Measurements from ENCODE around the gene TMUB2.

DNA sequence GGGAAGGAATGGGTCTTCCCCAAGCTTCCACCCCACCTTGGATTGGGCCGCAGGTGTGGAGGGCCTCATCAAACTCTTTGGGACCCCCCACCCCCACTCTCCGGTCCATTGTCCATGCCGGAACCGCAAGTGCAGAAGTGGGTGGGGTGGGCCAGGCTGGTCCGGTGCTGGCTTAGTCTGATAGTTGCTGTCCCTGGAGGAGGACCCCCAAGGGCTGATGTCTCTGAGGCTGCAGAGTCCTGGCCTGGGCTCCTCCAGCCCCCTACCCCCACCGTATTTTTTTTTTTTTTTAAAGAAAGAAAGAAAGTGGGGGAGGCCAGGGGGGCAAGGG, 20.0 kb downstream of the TMUB2 start:
- TF ChIP-seq, protein P1, sequence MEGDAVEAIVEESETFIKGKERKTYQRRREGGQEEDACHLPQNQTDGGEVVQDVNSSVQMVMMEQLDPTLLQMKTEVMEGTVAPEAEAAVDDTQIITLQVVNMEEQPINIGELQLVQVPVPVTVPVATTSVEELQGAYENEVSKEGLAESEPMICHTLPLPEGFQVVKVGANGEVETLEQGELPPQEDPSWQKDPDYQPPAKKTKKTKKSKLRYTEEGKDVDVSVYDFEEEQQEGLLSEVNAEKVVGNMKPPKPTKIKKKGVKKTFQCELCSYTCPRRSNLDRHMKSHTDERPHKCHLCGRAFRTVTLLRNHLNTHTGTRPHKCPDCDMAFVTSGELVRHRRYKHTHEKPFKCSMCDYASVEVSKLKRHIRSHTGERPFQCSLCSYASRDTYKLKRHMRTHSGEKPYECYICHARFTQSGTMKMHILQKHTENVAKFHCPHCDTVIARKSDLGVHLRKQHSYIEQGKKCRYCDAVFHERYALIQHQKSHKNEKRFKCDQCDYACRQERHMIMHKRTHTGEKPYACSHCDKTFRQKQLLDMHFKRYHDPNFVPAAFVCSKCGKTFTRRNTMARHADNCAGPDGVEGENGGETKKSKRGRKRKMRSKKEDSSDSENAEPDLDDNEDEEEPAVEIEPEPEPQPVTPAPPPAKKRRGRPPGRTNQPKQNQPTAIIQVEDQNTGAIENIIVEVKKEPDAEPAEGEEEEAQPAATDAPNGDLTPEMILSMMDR (IDR thresholded peaks at IDR 0.05 in 2 of 3, conservative IDR thresholded peaks at IDR 0.05 in 1 of 3; ENCODE audit: borderline replicate concordance in 1 of 3, insufficient read depth in 1 of 3, low read depth in 2 of 3, low read length in 2 of 3), result no peak
- TF ChIP-seq ZNF274 (IDR thresholded peaks at IDR 0.05; ENCODE audit: low read depth, low read length) (no peak), POLR2A (IDR thresholded peaks at IDR 0.05; ENCODE audit: borderline replicate concordance, extremely low read depth, insufficient read depth, insufficient read length) (no peak), POLR2AphosphoS5 (IDR thresholded peaks at IDR 0.05; ENCODE audit: low read depth, low read length) (no peak)
